Endothelial cell (in vitro differentiated cells): ENCODE data around the gene PLCG2. TPM values are rescaled to one million over a fixed set of nuclear protein-coding genes. Genes with fewer than 3 reads are reported as not detected.

Source experiments
- DNase-seq: peaks from one replicate; pipeline ENCODE4 v3.0.0; 2021; ENCODE audit warnings: low spot score
- H3K27ac Mint-ChIP-seq: one replicate; pipeline ENCODE4 v1.8.0; 2021; ENCODE audit warnings: mixed read lengths, inconsistent platforms; ENCODE audit not compliant: unreplicated experiment
- H3K27me3 Mint-ChIP-seq: one replicate; pipeline ENCODE4 v1.8.0; 2021; ENCODE audit warnings: mild to moderate bottlenecking, moderate library complexity, mixed read lengths, inconsistent platforms; ENCODE audit not compliant: unreplicated experiment
- H3K36me3 Mint-ChIP-seq: one replicate; pipeline ENCODE4 v1.8.0; 2021; ENCODE audit warnings: mild to moderate bottlenecking, low read depth, mixed read lengths, inconsistent platforms; ENCODE audit not compliant: unreplicated experiment
- H3K4me1 Mint-ChIP-seq: one replicate; pipeline ENCODE4 v1.8.0; 2021; ENCODE audit warnings: mild to moderate bottlenecking, mixed read lengths, inconsistent platforms; ENCODE audit not compliant: unreplicated experiment
- H3K4me3 Mint-ChIP-seq: one replicate; pipeline ENCODE4 v1.8.0; 2021; ENCODE audit warnings: mild to moderate bottlenecking, mixed read lengths, inconsistent platforms; ENCODE audit not compliant: unreplicated experiment
- H3K9me3 Mint-ChIP-seq: one replicate; pipeline ENCODE4 v1.8.0; 2021; ENCODE audit warnings: mixed read lengths, inconsistent platforms; ENCODE audit not compliant: unreplicated experiment
- CTCF ChIP-seq: fragments of 200-600 bp; sonication (generic); IDR thresholded peaks from one replicate; pipeline ENCODE4 v1.5.0; 2021; ENCODE audit warnings: antibody characterized with exemption; ENCODE audit not compliant: unreplicated experiment
- total RNA-seq: library from RNA; stranded (reverse); fragmentation: NEBNext Ultra II Directional; extraction: Animal tissue kit (Norgen Biotek cat#: 25700); gene quantifications from one replicate; pipeline ENCODE4 v1.2.1, GENCODE V29; 2021; ENCODE audit not compliant: unreplicated experiment

Gene PLCG2
- total RNA-seq, 1 donor from 2014 or later, result 103 TPM

DNA sequence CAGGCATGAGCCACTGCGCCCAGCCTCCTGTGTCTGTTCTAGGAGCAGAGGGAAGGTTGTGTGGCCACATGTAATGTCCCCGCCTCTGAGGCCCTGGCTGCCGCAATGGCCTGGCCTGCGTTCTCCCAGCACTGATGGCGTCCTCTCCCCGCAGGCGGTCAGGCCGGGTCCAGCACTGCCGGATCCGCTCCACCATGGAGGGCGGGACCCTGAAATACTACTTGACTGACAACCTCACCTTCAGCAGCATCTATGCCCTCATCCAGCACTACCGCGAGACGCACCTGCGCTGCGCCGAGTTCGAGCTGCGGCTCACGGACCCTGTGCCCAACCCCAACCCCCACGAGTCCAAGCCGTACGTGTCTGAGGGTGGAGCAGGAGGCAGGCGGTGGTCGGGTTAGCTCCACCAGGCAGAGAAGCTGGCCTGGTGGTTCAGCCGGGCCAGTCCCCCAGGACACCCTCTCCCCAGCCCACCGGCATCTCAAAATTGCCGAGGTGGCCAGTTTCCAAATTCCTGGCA, 131.3 kb downstream of the PLCG2 start:
- DNase-seq, result no peak
- Mint-ChIP-seq H3K4me3 (no peak overlapping the region), H3K36me3 (peaks cover 28% of the 10 kb centered on the region), H3K4me1 (peaks cover 4% of the 10 kb centered on the region), H3K27me3 (peaks cover 11% of the 10 kb centered on the region), H3K27ac (no peak overlapping the region), H3K9me3 (no peaks in the 10 kb centered on the region)
- TF ChIP-seq CTCF, result no peak

- Mint-ChIP-seq H3K4me3 (no peak overlapping the region), H3K4me1 (peaks cover 4% of the 10 kb centered on the region), H3K27ac (no peak overlapping the region), H3K36me3 (peaks cover 28% of the 10 kb centered on the region), H3K9me3 (no peaks in the 10 kb centered on the region), H3K27me3 (peaks cover 7% of the 10 kb centered on the region)
- no peak for TF ChIP-seq CTCF
- no peak for DNase-seq
Measured at GRCh38 chr16:81912395-81912794, 133.3 kb downstream of the PLCG2 start.

- DNase-seq, result no peak
- Mint-ChIP-seq H3K9me3 (no peaks in the 10 kb centered on the region), H3K27me3 (peaks cover 7% of the 10 kb centered on the region), H3K4me3 (no peak overlapping the region), H3K36me3 (peaks cover 28% of the 10 kb centered on the region), H3K27ac (no peak overlapping the region), H3K4me1 (peaks cover 4% of the 10 kb centered on the region)
- TF ChIP-seq CTCF, result no peak
Measured at GRCh38 chr16:81913222-81913621, 134.1 kb downstream of the PLCG2 start.

GRCh38 chr16:81917375-81917774, 138.3 kb downstream of the PLCG2 start:
- H3K9me3 Mint-ChIP-seq, result no peaks in the 10 kb centered on the region
- H3K27ac Mint-ChIP-seq, result no peak overlapping the region
- no peak for DNase-seq
- TF ChIP-seq CTCF, result no peak
- no peak overlapping the region for H3K4me3 Mint-ChIP-seq
- H3K27me3 Mint-ChIP-seq, result peaks cover 3% of the 10 kb centered on the region
- H3K4me1 Mint-ChIP-seq, result no peaks in the 10 kb centered on the region
- peaks cover 32% of the 10 kb centered on the region for H3K36me3 Mint-ChIP-seq

DNA sequence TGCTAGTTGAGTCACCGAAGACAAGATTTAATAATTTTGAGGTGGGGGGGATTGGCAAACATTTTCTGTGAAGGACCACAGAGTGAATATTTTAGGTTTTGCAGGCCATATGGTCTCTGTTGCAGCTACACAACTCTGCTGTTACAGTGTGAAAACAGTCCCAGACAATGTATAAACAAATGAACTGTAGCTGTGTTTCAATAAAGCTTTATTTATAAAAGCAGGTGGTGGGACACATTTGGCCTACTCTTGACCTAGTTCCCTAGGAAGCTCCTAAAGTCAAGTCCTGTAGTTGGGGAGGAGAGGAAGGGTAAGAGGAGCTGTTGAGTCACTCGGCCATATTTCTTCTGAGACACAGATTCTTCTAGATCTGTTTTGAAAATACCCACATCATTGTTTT, 139.8 kb downstream of the PLCG2 start:
- Mint-ChIP-seq H3K27me3 (peaks cover 3% of the 10 kb centered on the region), H3K27ac (no peak overlapping the region), H3K4me3 (no peak overlapping the region), H3K9me3 (no peaks in the 10 kb centered on the region), H3K4me1 (no peaks in the 10 kb centered on the region), H3K36me3 (peaks cover 28% of the 10 kb centered on the region)
- DNase-seq, result no peak
- no peak for TF ChIP-seq CTCF
